ENCODE measurements around the gene SLC38A9.
"Not testable (repeated sequence)": the region's sequence is repeated elsewhere in the genome, so short reads cannot be mapped to it uniquely, and the experiment has no call there.

Gene SLC38A9, protein sequence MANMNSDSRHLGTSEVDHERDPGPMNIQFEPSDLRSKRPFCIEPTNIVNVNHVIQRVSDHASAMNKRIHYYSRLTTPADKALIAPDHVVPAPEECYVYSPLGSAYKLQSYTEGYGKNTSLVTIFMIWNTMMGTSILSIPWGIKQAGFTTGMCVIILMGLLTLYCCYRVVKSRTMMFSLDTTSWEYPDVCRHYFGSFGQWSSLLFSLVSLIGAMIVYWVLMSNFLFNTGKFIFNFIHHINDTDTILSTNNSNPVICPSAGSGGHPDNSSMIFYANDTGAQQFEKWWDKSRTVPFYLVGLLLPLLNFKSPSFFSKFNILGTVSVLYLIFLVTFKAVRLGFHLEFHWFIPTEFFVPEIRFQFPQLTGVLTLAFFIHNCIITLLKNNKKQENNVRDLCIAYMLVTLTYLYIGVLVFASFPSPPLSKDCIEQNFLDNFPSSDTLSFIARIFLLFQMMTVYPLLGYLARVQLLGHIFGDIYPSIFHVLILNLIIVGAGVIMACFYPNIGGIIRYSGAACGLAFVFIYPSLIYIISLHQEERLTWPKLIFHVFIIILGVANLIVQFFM

DNA sequence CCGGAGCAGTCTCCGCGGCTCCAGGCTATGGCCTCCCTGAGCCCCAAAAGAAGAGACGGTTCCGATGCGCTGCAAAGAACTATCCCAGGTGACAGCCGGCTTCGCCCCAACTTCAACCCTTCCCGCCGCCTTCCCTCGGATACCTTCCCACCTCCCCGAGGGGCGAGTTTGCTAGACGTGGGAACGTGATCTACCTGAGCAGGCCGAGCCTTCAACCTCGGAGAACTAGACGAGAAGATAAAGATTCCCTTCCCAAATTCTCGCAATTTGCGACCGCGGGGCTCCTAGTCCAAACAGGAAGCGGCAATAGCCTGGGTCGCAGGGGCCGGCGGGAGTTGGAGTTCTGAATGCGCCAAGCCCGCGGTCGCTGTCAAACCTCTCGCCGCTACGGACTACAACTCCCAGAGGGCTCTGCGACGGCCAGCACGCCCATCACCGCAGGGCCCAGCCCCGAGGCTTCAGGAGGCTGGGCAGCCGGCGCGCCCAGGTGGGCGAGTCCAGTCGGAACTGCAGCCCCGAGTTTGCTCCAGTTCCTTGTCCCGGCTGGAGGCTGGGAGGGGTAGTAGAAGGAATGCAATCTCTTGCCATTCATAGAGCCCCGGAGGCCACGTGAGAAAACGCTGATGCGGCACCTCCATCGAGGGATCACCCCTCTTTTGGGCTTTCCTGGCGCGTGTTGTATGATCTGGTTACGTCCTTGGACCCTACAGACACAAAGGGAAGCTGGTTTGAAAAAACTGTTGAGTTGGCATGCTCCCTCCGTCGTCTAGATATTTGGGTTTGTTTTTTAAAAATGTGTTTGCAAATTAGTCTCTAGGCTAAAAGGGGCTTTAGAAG lies at the start of gene SLC38A9:
Gene SLC38A9 (minus strand): TSS at position 302 of the 837 bp plus-strand sequence. CDS start 14,366 bp downstream, outside the sequence.
- in situ Hi-C loops (cut with MboI; ENCODE audit: low pct_unique_long_range_greater_than_20kb, low sequenced_read_pairs), result loop anchor here (25.0 kb wide), 1 partner anchor 500 kb away; no protein-coding TSS in a partner anchor
- peak; percentile 96 for DNase-seq

GRCh38 chr5:55761721-55762120 lies 49.6 kb upstream of the SLC38A9 start:
- in situ Hi-C loops (cut with MboI; ENCODE audit: low pct_unique_long_range_greater_than_20kb, low sequenced_read_pairs); DNase-seq: not testable (repeated sequence)

DNA sequence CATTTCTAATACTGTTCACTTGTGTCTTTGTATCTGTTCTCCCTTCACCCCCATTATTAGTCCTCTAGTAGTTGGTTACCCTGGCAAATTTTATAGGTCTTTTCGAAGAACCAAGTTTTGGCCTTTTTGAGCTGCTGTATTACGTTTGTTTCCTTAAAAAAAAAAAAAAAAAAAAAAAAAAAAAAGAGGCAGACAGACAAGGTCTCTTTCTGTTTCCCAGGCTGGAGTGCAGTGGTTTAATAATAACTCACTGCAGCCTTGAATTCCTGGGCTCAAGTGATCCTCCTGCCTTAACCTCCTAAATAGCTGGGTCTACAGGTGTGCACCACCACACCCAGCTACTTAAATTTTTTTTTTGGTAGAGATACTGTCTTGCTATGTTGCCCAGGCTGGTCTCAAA lies 46.6 kb upstream of the SLC38A9 start:
- in situ Hi-C loops (cut with MboI; ENCODE audit: low pct_unique_long_range_greater_than_20kb, low sequenced_read_pairs), result no loop called here
- DNase-seq, result no peak

DNA sequence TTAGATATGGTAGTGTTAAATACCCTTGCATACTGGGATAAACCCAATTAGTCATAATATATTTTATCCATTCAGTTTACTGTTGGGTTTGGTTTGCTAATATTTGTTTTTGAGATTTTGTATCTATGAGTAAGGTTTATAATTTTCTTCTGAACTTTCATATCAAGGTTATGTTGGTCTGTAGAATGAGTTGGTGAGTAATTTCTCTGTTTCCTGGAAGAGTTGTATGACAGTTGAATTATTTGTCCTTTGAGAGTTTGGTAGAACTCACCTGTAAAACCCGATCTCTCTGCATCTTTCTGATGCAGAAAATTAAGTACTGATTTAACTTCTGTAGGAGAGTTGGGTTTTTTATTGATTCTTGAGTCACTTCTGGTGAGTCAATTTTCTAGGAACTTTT lies 46.1 kb upstream of the SLC38A9 start:
- in situ Hi-C loops (cut with MboI; ENCODE audit: low pct_unique_long_range_greater_than_20kb, low sequenced_read_pairs), result no loop called here
- no peak for DNase-seq

- in situ Hi-C loops (cut with MboI; ENCODE audit: low pct_unique_long_range_greater_than_20kb, low sequenced_read_pairs), result no loop called here
- DNase-seq, result no peak
Observed at GRCh38 chr5:55750499-55750898, 38.4 kb upstream of the SLC38A9 start.

DNA sequence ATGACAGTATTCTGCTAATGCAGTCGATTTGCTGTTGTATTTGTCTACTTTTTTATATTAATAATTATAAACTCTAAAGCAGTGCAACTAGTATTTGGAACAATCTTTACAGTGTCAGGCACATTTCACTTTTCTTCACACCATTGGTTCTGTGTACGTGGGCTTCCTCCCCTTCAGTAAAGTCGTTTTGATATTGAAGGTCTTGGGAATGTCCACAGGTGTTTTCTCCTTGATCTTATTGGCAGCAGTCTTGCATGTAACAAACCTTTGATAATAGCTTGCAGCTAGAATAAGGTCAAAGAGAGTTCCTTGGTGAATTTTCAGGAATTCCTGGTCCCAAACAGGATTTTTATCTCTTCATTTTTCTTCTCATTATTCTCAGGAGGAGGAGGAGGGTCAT lies 37.9 kb upstream of the SLC38A9 start:
- no peak for DNase-seq
- in situ Hi-C loops (cut with MboI; ENCODE audit: low pct_unique_long_range_greater_than_20kb, low sequenced_read_pairs), result no loop called here

DNA sequence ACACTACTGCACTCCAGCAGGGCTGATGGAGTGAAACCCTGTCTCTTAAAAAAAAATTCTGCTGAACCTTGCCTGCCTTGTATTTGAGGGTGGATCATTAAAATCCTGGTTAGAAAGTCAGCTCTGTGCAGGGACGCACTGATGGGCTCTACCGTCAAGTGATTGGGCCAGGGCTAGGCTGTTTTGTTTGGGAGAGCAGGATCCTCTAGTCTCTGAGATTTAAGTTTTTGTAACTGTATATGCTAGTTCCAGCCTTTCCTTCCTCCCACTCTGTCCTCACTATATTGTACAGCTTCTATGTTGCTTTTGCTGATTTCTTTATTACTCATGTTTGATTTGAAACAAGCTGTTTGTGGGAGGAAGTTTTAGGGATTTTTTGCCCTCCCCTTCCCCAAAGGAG lies 37.3 kb upstream of the SLC38A9 start:
- in situ Hi-C loops (cut with MboI; ENCODE audit: low pct_unique_long_range_greater_than_20kb, low sequenced_read_pairs), result no loop called here

DNA sequence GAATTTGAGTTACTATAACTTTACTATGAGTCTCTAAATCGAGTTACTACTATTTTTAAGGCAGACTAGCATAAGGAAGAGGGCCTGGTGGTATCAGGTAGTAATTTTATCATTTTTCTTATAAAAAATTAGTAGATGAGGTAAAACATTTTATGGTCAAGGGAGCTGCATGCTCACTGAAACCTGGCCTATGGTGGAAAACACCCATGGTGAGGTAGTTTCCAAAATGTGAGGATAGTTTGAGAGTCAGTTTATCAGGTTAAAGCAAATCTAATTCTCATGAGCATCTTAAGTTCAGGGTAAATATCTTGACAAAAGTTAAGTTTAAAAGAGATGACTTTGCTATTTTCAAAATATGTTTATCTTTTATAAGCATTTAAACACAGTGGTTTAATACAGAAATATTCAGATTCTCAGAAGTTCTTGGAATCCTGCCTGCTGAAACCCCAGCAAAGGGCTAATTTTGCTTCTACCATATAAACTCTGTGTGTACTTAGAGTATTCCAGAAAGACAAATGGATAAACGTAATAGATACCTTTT lies 35.7 kb upstream of the SLC38A9 start:
- in situ Hi-C loops (cut with MboI; ENCODE audit: low pct_unique_long_range_greater_than_20kb, low sequenced_read_pairs), result no loop called here
- DNase-seq, result no peak

More for the DNA sequence above, 37.3 kb upstream of the SLC38A9 start:
- DNase-seq, result no peak

GRCh38 chr5:55742778-55743177 lies 30.7 kb upstream of the SLC38A9 start:
- in situ Hi-C loops (cut with MboI; ENCODE audit: low pct_unique_long_range_greater_than_20kb, low sequenced_read_pairs), result no loop called here
- no peak for DNase-seq

DNA sequence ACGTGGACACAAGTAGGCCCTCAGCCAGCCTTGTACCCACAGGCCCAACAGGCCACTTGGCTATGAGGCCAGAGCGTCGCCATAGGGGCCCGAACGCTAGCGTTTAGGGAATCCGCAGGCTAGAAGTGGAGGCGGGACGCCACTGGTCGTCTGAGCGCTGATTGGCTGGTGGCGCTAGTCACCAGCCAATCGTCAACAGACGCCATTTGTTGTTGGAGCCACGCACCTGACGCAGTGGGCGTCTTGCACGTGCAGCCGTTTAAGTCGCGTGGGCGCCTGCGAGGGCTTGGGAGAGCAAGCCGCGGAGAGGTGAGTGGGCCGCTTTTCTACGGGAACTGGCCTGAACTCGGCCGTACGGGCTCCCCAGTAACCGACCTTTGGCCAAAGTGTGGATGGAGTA lies 25.7 kb upstream of the SLC38A9 start, which contains the start of gene DDX4:
Gene DDX4 (plus strand): TSS at position 269 of the 400 bp plus-strand sequence. CDS start 903 bp downstream, outside the sequence.
- DNase-seq, result no peak
- in situ Hi-C loops (cut with MboI; ENCODE audit: low pct_unique_long_range_greater_than_20kb, low sequenced_read_pairs), result no loop called here

DNA sequence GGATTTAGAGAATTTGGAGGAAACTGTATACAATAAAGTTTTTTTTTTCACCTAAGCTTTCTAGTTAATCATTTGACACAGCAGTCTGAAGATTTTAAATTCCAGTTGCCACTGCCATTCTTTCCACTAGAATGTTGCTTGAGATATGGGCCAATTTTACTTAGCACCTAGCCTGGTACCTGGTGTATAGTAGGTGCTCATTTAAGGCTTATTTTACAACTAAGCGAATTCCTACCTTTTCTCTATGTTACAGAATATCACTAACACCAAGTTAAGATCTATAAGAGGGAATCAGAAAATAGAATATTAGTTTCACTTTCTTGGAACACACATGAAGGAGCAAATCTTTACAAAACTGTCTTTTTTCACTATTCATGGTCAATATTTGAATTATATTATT lies 22.5 kb upstream of the SLC38A9 start:
- in situ Hi-C loops (cut with MboI; ENCODE audit: low pct_unique_long_range_greater_than_20kb, low sequenced_read_pairs), result no loop called here

GRCh38 chr5:55732585-55732984 lies 20.5 kb upstream of the SLC38A9 start:
- in situ Hi-C loops (cut with MboI; ENCODE audit: low pct_unique_long_range_greater_than_20kb, low sequenced_read_pairs), result no loop called here
- no peak for DNase-seq

More for the DNA sequence above, 22.5 kb upstream of the SLC38A9 start:
- DNase-seq, result no peak

GRCh38 chr5:55731848-55732247 lies 19.7 kb upstream of the SLC38A9 start:
- DNase-seq, result no peak
- in situ Hi-C loops (cut with MboI; ENCODE audit: low pct_unique_long_range_greater_than_20kb, low sequenced_read_pairs), result no loop called here

GRCh38 chr5:55724281-55724680 lies 12.2 kb upstream of the SLC38A9 start:
- in situ Hi-C loops (cut with MboI; ENCODE audit: low pct_unique_long_range_greater_than_20kb, low sequenced_read_pairs), result loop anchor here (25.0 kb wide), 1 partner anchor 488 kb away; no protein-coding TSS in a partner anchor
- DNase-seq, result no peak

- in situ Hi-C loops (cut with MboI; ENCODE audit: low pct_unique_long_range_greater_than_20kb, low sequenced_read_pairs), result loop anchor here (25.0 kb wide), 1 partner anchor 492 kb away; no protein-coding TSS in a partner anchor
- no peak for DNase-seq
Observed at GRCh38 chr5:55720188-55720703, 8.1 kb upstream of the SLC38A9 start.

DNA sequence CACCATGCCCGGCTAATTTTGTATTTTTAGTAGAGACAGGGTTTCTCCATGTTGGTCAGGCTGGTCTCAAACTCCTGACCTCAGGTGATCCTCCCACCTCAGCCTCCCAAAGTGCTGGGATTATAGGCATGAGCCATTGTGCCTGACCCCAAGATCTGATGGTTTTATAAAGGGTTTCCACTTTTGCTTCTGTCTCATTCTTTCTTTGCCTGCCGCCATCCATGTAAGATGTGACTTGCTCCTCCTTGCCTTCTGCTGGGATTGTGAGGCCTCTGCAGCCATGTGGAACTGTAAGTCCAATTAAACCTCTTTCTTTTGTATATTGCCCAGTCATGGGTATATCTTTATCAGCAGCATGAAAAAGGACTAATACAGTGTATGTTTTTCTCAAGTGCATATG lies 6.9 kb upstream of the SLC38A9 start:
- in situ Hi-C loops (cut with MboI; ENCODE audit: low pct_unique_long_range_greater_than_20kb, low sequenced_read_pairs), result loop anchor here (25.0 kb wide), 1 partner anchor 493 kb away; no protein-coding TSS in a partner anchor
- DNase-seq, result not testable (repeated sequence)

DNA sequence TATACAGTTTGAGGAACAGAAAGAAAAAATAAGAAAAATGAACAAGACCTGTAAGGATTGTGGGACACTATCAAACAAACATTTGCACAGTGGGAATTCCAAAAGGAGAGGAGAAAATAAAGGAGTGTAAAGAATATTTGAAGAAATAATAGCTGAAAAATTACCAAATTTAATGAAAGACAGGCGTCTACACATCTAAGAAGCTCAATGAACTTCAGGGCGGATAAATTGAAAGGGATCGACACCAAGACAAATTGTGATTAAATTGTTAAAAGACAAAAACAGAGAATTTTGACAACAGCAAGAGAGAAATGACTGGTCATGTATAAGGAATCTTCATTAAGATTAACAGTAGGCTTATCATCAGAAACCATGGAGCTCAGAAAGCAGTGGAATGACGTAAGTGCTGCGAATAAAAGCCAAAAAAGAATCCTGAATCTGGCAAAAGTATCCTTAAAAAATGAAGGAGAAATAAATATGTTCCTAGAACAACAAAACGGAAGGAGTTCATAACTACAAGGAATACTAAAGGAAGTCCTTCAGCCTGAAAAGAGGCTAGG lies 3.5 kb upstream of the SLC38A9 start:
- DNase-seq, result no peak
- in situ Hi-C loops (cut with MboI; ENCODE audit: low pct_unique_long_range_greater_than_20kb, low sequenced_read_pairs), result loop anchor here (25.0 kb wide), 1 partner anchor 497 kb away; no protein-coding TSS in a partner anchor

- no peak for DNase-seq
- in situ Hi-C loops (cut with MboI; ENCODE audit: low pct_unique_long_range_greater_than_20kb, low sequenced_read_pairs), result loop anchor here (25.0 kb wide), 1 partner anchor 498 kb away; no protein-coding TSS in a partner anchor
Observed at GRCh38 chr5:55714749-55715148, 2.6 kb upstream of the SLC38A9 start.

Data from KBM-7 (cell line).